Heart right ventricle (tissue), 16 donors: Measurements from ENCODE around the gene ANKK1. TPM values are rescaled to one million over a fixed set of nuclear protein-coding genes. Genes with fewer than 3 reads are reported as not detected.

ENCODE experiments used
- ATAC-seq, 8 donors: fragments of 200-7000 bp; cut with Tn5 transposase; one replicate each; pipeline ENCODE4 v1.9.1; 2020; ENCODE audit warnings: mild to moderate bottlenecking in 8 of 8, moderate library complexity in 8 of 8, moderate number of reproducible peaks in 1 of 8
- DNase-seq, 2 donors: peaks; one replicate each; pipeline ENCODE4 v3.0.0-alpha.2; 2020
- H3K27ac ChIP-seq, 10 donors: fragments of 200-600 bp; sonication (generic) in 2 of 10; one replicate each; pipeline versions ENCODE4 v1.5.0 to v1.8.0; 2020 to 2022; ENCODE audit warnings: mild to moderate bottlenecking in 3 of 10
- H3K27me3 ChIP-seq, 7 donors: fragments of 200-600 bp; one replicate each; pipeline ENCODE4 v1.8.0; 2021 to 2022; ENCODE audit warnings: mild to moderate bottlenecking in 2 of 7
- H3K36me3 ChIP-seq, 9 donors: fragments of 200-600 bp; sonication (generic) in 1 of 9; one replicate each; pipeline versions ENCODE4 v1.5.0 to v1.8.0; 2020 to 2022; ENCODE audit warnings: mild to moderate bottlenecking in 2 of 9
- H3K4me1 ChIP-seq, 9 donors: fragments of 200-600 bp; sonication (generic) in 1 of 9; one replicate each; pipeline versions ENCODE4 v1.5.0 to v1.8.0; 2020 to 2022; ENCODE audit warnings: mild to moderate bottlenecking in 4 of 9
- H3K4me3 ChIP-seq, 10 donors: fragments of 200-600 bp; sonication (generic) in 2 of 10; one replicate each; pipeline versions ENCODE4 v1.5.0 to v1.8.0; 2020 to 2022; ENCODE audit warnings: mild to moderate bottlenecking in 7 of 10, moderate library complexity in 2 of 10
- H3K9me3 ChIP-seq, 11 donors: fragments of 200-600 bp in 10 of 11; sonication (generic) in 2 of 11; one replicate each; pipeline versions ENCODE4 v1.5.0 to v1.8.0; 2013 to 2022; ENCODE audit warnings: mild to moderate bottlenecking in 2 of 11, control low read depth in 1 of 11, moderate library complexity in 1 of 11
- CTCF ChIP-seq, 9 donors: fragments of 200-600 bp; sonication (generic) in 2 of 9; IDR thresholded peaks; one replicate each; pipeline versions ENCODE4 v1.5.0 to v1.8.0; 2021 to 2022; ENCODE audit warnings: antibody characterized with exemption in 9 of 9, mild to moderate bottlenecking in 5 of 9, moderate library complexity in 1 of 9
- WGBS, 2 donors: extraction: QIAGEN DNeasy Blood & Tissue Kit; methylation state at CpG; one replicate each; pipeline ENCODE4 v1.1.7; 2013; ENCODE audit warnings: inconsistent platforms in 1 of 2; 5-methylcytosine and 5-hydroxymethylcytosine counted together
- intact Hi-C, 10 donors: fragments of 100-400 bp; cut with DNase I; formaldehyde crosslinking; loops; one replicate each; pipeline versions ENCODE4 v1.11.1 to v1.14.2; 2022
- polyA plus RNA-seq, 2 donors: library from polyadenylated mRNA; stranded (reverse); fragments of 200-250 nt; gene quantifications; one replicate each; pipeline ENCODE4 v1.2.3, GENCODE V29; 2013
- total RNA-seq, 10 donors: library from RNA; stranded (reverse); fragmentation: NEBNext Ultra II Directional in 3 of 10; extraction: Animal tissue kit (Norgen Biotek cat#: 25700) in 3 of 10; gene quantifications; one replicate each; pipeline versions ENCODE4 v1.2.1 to v1.2.4, GENCODE V29; 2021 to 2023
- donor health status: Arrhythmogenic right ventricular cardiomyopathy.
- donor health status: ischemic (EF 13 %, LVEDD 7.1; RV severe dilation, severe dysfunction).
- donor health status: healthy with polysubstance abuse.
- donor health status: DM: no; HTN: yes; CAD: no.
- donor health status: DM: no; HTN: no; CAD: no.
- donor health status: ischemic (EF 25% LVEDD 6.9; RV normal size, moderate dysfunction).
- donor health status: ischemic (EF 25% LVEDD 5.7; RV mildly dilated, moderate dysfunction).
- donor health status: healthy.
- donor health status: DM: yes; HTN: yes; CAD: no.
- donor health status: Ischemic cardiomyopathy.
- donor health status: ischemic (EF 35%, LVEDD 5.7; RV mildly dilated, moderate dysfunction).
- donor health status: nonischemic (EF 11% LVEDD 7.7; RV severe dilation, severe dysfunction).
- donor health status: DM: yes; HTN: yes; CAD: no.
- donor health status: PGD.
- donor health status: ischemic (EF 29% LVEDD 5.4; RV normal size, mild dysfunction).
- donor health status: nonischemic (EF 23%, LVEDD 6.1; RV moderate dilation, normal function).

The ANKK1 gene
- total and polyA plus RNA-seq, 12 donors: 0.06 to 0.37 TPM; not detected in 10

GRCh38 chr11:113400631-113401230 lies 13.2 kb downstream of the ANKK1 start:
- intact Hi-C loops: no loop called here
- ATAC-seq: no peak
- Histone ChIP-seq H3K27me3 (no peaks in the 10 kb centered on the region), H3K36me3 (no peaks in the 10 kb centered on the region), H3K4me1 (peaks cover 0 to 3% (median 0%) of the 10 kb centered on the region in 9 donors), H3K4me3 (no peak overlapping the region), H3K9me3 (no peaks in the 10 kb centered on the region), H3K27ac (no peak overlapping the region)
- TF ChIP-seq CTCF (IDR thresholded peaks at IDR 0.05): no peak
- 66 to 74% methylated on average over 5 of the region's 5 CpGs for WGBS, 2 donors
- DNase-seq: no peak

GRCh38 chr11:113401718-113402117 lies 14.1 kb downstream of the ANKK1 start:
- Histone ChIP-seq H3K27ac (no peak overlapping the region), H3K9me3 (no peaks in the 10 kb centered on the region), H3K27me3 (no peaks in the 10 kb centered on the region), H3K4me1 (peaks cover 0 to 3% (median 0%) of the 10 kb centered on the region in 9 donors), H3K4me3 (no peak overlapping the region), H3K36me3 (no peaks in the 10 kb centered on the region)
- 14 to 23% methylated on average over 2 of the region's 2 CpGs for WGBS, 2 donors
- intact Hi-C loops: no loop called here
- peak; percentile 80 for DNase-seq
- TF ChIP-seq CTCF (IDR thresholded peaks at IDR 0.05): no peak
- peak; percentile 77 to 99 (median 96) for ATAC-seq

- no peaks in the 10 kb centered on the region for H3K36me3 ChIP-seq
- 94 to 95% methylated on average over 7 of the region's 7 CpGs for WGBS, 2 donors
- H3K4me3 ChIP-seq: no peak overlapping the region
- DNase-seq: no peak
- H3K9me3 ChIP-seq: no peaks in the 10 kb centered on the region
- intact Hi-C loops: no loop called here
- H3K27me3 ChIP-seq: peaks cover 0 to 4% (median 0%) of the 10 kb centered on the region in 7 donors
- no peak overlapping the region for H3K27ac ChIP-seq
- ATAC-seq: no peak
- H3K4me1 ChIP-seq: peaks cover 0 to 3% (median 0%) of the 10 kb centered on the region in 9 donors
- TF ChIP-seq CTCF (IDR thresholded peaks at IDR 0.05): no peak
Observed at GRCh38 chr11:113404859-113405430, 17.4 kb downstream of the ANKK1 start.

GRCh38 chr11:113405724-113406478 lies 18.3 kb downstream of the ANKK1 start:
- Histone ChIP-seq H3K27ac (no peak overlapping the region), H3K36me3 (no peaks in the 10 kb centered on the region), H3K4me1 (peaks cover 0 to 3% (median 0%) of the 10 kb centered on the region in 9 donors), H3K4me3 (no peak overlapping the region), H3K27me3 (peaks cover 0 to 4% (median 0%) of the 10 kb centered on the region in 7 donors), H3K9me3 (no peaks in the 10 kb centered on the region)
- WGBS, 2 donors: 68 to 70% methylated on average over 7 of the region's 7 CpGs
- DNase-seq (no peak), ATAC-seq (no peak)
- intact Hi-C loops: no loop called here
- TF ChIP-seq CTCF (IDR thresholded peaks at IDR 0.05): no peak
